GM19238 (cell line): ENCODE data around the gene TTLL7.

Experiments
- DNase-seq: peaks from one replicate; pipeline ENCODE4 v3.0.0; 2011; ENCODE audit warnings: low spot score; ENCODE audit not compliant: insufficient read length

TTLL7 gene, protein sequence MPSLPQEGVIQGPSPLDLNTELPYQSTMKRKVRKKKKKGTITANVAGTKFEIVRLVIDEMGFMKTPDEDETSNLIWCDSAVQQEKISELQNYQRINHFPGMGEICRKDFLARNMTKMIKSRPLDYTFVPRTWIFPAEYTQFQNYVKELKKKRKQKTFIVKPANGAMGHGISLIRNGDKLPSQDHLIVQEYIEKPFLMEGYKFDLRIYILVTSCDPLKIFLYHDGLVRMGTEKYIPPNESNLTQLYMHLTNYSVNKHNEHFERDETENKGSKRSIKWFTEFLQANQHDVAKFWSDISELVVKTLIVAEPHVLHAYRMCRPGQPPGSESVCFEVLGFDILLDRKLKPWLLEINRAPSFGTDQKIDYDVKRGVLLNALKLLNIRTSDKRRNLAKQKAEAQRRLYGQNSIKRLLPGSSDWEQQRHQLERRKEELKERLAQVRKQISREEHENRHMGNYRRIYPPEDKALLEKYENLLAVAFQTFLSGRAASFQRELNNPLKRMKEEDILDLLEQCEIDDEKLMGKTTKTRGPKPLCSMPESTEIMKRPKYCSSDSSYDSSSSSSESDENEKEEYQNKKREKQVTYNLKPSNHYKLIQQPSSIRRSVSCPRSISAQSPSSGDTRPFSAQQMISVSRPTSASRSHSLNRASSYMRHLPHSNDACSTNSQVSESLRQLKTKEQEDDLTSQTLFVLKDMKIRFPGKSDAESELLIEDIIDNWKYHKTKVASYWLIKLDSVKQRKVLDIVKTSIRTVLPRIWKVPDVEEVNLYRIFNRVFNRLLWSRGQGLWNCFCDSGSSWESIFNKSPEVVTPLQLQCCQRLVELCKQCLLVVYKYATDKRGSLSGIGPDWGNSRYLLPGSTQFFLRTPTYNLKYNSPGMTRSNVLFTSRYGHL

DNA sequence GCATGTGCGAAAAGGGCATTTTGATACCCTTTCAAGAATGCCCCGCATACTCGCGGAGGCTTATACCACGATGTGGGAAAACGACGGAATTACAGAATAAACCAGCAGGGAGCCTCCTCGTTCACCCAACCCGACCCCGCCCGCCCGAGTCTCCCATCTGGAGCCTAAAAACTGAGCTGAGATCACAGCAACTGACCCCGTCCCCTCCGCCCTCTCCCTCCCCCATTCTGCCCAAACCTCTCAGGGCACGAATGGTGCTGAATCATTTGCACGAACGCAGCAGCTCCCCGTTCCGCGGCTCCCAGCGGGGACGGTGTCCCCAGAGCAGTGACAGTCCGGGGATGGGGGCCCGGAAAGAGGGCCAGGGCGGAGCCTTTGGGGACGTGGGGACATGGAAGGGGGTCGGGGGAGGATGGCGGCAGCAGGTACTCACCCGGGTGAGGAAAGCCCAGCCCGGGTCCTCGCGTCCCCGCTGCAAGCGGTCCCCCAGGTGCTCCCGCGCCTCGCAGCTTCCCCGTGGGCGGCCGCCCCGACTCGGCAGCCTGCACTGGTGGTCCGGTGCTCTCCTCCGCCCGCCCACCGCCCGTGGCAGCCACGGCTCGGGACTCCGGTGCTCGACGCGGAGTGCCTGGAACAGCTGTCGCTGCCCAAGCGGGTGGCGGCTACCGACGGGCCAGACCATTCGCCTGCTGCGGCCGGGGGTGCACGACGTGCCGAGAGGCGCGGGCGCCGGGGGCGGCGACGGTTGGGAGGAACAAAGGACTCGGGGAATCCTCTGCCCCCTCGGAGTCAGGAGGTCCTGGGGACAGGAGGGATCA, at the start of gene TTLL7:
Gene TTLL7, minus strand, starts transcription at position 635 of the 818 bp plus-strand sequence. CDS start 46,921 bp downstream, outside the sequence.
- DNase-seq, result peak; percentile 23

DNA sequence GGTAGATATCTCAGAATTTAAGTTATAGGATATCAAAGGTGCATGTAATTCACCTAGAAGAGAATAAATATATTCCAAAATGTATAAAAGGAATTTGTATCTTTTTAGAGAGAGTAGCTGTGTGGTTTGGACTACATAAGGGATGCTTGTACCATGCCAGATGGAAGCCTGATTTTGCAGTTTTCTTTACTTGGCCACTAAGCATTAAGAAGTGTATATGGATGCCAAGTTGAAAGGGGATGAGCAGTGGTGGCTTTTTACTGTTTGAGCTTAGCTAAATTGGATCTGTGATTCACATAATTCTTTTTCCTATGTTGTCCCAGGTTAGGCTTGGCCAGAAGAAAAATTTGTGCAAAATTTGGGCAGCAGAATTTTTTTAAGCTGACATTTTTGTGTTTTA, 43.5 kb upstream of the TTLL7 start:
- DNase-seq, result no peak

DNA sequence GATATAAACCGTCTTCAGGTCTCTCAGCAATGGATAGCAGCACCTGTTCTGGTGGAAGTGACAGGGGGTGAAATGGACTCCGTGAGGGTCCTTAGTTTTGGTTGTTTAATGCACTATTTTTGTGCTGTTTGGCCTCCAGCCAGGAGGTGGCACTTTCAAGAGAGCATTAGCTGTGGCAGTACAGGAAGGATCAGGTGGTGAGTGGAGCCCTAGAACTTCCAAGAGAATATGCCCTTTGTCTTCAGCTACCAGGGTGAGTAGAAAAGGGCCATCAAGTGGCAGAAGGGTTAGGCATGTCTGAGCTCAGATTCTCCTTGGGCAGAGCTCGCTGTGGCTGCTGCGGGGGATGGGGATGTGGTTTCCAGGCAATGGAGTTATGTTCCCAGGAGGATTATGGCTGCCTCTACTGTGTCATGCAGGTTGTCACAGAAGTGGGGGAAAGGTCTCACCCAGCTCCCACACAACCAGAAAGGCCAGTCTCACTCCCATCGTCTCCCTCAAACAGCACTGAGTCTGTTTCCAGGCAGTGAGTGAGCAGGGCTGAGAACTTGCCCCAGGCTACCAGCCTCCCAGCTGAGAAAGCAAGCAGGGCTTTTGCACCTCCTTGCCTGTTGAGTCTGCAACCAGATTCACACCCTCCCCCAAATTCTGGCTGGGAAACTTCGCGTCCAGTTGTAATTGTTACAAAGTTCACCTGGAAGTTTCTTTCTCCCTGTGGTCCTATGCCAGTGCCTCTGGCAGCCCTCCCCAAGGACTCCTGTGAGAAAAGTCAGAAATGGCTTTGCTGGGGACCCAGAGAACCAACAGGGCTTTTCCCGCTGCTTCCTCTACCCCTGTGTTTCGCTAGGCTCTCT, 39.1 kb upstream of the TTLL7 start:
- no peak for DNase-seq

DNA sequence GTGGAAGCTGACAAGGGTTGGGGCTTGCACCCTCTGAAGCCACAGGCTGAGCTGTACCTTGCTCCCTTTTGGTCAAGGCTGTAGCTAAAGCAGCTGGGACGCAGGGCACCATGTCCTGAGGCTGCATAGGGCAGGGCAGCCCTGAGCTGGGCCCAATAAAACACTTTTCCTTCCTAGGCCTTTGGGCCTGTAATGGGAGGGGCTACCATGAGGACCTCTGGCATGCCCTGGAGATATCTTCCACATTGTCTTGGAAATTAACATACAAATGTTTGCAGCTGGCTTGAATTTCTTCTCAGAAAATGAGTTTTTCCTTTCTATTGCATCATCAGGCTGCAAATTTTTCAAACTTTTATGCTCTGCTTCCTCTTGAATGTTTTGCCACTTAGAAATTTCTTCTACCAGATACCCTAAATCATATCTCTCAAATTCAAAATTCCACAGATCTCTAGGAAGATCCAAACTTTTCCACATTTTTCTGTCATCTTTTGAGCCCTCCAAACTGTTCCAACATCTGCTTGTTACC, 32.9 kb upstream of the TTLL7 start:
- DNase-seq, result no peak

DNA sequence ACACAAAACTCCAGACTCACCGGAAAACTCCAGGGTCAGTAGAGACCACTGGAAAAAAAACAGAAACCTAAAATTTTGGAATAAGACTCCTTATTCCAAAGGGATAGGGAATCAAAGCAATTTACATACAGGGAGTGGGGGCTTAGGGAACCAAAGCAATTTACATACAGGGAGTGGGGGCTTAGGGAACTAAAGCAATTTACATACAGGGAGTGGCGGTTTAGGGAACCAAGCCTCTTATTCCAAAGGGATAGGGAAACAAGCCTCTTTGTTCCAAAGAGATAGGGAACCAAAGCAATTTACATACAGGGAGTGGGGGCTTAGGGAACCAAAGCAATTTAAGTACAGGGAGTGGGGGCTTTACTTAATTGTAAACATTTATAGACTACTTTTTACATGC, 28.4 kb upstream of the TTLL7 start:
- no peak for DNase-seq

DNA sequence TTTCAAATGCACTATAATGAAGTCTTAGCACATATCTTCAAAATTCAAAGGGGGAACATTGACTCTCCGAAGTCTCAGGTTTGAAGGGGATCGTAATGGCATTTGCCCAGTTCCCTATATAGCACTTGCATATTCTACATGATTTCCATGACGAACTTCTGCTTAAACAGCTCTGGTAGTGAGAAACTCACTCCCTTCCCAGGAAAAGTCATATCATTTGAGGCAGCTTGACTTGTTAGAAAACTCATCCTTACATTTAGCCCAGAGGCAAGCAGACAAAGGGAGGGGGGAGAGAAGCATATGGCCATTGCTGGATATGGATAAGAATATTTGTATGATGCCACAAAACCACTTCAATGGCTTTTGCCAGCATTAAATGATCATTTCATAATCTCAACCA, 27.0 kb upstream of the TTLL7 start:
- no peak for DNase-seq

DNA sequence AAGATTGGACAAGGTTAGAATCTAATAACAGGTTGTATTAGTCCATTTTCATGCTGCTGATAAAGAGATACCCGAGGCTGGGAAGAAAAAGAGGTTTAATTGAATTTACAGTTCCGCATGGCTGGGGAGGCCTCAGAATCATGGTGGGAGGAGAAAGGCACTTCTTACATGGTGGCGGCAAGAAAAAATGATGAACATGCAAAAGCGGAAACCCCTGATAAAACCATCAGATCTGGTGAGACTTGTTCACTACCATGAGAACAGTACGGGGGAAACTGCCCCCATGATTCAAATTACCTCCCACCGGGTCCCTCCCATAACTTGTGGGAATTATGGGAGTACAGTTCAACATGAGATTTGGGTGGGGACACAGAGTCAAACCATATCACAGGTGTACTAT, 22.9 kb upstream of the TTLL7 start:
- no peak for DNase-seq

DNA sequence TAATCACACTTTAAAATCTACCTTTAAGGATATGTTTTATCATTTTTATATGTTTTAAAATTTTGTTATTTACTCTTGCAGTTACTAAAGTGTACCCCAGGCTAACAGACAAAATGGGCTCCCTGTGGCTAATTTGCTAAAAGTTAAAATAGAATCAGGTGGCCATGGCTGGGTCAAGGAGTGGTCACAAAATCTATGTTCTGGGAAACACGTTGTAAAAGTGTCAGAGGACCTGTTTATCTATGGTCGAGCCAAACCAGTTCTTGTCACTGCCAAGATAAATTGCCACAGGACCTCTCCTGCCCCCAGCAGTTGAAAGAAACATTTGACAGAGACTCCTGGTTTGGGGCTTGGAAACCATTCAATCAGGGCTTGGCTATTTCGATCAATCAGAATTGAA, 21.2 kb upstream of the TTLL7 start:
- no peak for DNase-seq

DNA sequence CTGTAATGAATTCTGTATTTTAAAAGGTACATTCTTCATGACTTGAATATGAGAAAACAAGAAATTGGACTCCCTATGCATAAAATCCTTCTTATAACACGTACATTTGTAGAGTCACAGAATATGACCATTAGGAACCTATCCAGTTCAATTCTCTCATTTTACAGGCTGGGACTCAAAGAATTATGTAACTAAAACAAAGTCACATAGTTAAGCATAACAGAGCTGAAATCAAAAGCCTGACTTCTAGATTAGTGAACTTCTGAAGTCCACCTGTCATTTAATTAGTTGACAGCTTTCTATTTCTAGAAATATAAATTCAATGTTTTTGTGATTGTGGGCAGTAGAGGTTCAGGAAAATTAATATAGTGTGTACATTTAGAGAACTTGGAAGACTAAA, 20.3 kb upstream of the TTLL7 start:
- DNase-seq, result no peak

DNA sequence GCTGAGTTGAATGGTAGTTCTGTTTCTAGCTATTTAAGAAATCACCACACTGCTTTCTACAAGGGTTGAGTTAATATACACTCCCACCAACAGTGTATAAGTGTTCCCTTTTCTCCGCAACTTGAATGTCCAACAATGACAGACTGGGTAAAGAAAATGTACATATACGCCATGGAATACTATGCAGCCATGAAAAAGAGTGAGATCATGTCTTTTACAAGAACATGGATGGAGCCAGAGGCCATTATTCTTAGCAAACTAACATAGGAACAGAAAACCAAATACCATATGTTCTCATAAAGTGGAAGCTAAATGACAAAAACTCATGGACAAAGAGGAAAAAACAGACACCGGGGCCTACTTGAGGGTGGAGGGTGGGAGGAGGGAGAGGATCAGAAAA, 14.8 kb upstream of the TTLL7 start:
- DNase-seq, result no peak

DNA sequence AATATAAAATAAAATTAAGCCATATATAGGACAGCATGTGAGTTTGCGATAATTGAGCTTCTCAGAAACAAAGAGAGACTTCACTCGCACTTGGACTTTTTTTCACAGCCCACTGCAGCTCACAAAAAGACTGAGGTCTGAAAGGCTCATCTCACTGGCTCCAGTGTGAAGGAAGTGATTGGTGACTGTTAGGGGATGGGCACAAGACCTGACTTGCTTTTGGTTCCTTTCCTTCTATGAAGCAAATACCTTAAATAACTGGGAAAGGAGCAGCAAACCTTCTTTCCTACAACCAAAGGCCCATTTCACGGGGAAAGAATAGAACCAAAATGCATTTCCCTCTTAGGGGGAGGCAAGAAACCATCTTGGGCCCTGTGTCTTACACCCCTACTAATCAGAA, 13.1 kb upstream of the TTLL7 start:
- DNase-seq, result no peak

DNA sequence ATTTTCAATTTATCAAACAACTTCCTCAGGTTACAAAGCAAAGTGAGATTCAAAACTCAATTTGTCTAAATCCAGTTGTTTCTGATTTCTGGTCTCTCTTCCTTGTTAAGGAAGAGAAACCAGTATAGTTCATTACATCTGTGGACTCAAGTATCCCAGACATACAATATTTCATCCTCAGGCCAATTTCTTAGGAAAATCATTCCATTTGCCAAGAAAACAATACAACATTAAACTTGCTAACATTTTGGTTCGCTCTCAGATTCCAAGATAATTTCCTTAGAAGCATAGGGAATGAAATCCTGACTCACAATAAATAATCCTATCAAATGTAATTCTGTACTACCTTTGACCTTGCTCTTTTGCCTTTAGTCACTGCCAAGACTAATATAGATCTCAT, 11.2 kb upstream of the TTLL7 start:
- DNase-seq, result no peak

DNA sequence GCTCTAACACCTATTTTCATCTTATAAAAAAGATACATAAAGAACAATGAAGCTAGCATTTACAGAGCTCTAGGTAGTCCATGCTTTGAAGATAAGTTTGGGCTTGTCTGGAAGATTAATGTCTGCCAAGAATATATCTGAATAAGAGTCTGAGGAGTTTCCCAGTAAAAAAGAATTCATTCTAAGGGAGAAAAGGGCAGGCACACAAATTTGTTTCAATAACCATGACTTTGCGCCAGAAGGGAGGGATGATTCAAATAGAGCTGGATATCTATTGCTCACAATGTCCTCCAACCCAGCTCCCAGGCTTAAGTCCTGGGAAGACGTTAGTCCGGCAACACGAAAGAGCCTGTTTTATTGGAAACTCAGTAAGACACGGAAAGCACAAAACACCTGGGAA, 9.7 kb upstream of the TTLL7 start:
- DNase-seq, result no peak

DNA sequence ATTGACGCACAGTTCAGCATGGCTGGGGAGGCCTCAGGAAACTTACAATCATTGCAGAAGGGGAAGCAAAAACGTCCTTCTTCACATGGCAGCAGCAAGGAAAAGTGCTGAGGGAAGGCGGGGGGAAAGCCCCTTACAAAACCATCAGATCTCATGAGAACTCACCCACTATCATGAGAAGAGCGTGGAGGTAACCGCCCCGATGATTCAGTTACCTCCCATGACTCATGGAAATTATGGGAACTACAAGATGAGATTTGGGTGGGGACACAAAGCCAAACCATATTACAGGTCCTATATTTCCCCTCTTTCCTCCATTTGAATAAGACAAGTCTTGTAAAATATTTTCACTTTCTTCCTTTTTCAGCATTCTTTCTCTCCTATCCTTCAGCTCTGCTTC, 7.7 kb upstream of the TTLL7 start:
- no peak for DNase-seq

DNA sequence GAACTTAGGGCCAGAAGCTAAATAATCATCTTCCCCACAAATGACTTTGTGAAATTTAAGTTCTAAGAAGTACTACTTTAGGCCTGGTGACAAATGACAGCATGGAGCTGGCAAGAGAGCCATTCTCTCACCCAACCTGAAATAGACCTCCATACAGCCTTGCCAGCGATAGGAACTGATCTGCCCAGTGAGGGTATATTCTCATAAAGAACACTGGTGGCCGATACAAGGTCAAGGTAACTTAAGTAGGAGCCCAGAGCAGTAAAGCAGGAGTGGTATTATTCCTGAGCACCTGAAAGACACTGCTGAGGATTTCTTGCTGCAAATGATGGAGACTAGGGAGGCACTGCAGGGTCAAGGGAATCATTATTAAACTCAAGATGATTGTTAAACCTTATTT, 2.6 kb upstream of the TTLL7 start:
- no peak for DNase-seq

DNA sequence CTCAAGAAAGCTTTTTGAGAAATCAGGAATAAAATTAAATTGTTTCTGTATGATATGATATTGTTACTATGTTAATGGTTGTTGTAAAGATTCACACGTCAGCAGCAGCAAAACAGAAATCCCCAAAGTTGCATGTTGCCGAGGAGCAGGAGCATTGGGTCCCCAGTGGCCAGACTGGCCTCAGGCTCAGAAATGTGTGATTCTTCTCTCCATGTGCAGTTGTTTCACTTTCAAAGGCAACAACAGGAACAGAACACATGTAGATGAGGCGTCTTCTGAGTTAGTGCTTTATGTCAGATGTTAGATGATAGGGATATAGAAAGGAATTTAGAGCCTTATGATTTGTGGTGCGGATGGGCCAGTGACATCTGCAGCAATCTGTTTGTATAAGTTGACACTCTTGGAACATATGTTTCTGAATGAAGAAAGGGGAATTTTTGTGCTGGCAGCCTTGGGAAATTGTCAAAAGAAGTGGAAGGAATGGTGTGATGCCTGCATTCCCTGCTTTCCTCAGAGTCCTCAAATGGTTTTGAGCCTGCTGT, 2.1 kb upstream of the TTLL7 start:
- DNase-seq, result no peak

DNA sequence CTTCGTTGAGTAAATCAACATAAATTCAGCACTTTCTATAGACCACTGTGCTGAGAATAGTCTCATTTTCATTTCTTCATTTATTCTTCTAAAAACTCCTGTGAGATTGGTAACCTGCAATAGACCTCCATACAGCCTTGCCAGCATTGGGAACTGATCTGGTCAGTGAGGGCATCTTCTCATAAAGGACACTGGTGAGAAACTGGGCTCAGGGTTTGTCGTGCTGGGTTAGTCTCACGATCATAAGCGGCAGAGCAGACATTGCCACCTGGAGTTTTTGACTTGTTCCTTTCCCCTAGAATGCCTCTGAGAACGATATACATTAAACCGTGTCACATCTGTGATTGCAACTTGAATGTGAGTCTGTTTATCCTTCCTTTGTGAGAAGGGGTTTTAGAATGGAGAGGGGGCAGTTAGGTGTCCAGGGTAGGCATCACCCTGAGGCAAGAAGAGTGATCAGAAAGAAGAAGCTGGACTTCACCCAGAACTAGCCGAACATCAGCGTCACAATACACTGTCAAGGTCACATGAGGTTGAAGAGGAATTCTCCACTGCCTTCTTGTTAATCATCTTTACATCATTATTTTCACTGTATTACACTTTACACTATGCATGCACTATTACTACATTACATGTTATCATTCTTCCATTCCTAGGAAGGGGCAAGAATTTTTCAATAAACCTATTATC, 1.4 kb upstream of the TTLL7 start:
- DNase-seq, result no peak

DNA sequence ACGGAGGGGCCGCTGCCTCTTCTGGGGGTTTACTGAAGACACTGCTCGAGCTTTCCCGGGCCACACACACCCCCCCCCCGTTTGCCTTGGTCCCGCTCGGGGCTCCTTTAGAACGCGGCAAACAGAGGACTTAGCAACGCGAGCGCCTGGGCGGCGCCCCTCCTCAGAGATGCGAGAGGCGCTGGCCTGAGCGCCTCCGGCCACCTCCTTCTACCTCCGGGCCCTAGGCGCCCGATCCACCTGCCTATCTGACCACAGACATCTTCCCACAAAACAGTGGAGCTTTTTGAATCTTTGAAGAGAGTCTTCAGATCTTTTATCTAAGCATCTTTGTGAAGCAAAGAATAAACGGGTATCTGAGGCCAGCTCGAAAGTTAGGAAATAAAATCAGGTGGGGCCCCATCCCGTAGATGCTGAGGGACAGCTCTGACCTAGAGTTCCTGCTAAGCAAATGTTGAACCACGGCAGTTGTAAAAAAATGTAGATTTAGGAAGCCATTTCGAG, 436 bp upstream of the TTLL7 start:
- DNase-seq, result peak; percentile 25

DNA sequence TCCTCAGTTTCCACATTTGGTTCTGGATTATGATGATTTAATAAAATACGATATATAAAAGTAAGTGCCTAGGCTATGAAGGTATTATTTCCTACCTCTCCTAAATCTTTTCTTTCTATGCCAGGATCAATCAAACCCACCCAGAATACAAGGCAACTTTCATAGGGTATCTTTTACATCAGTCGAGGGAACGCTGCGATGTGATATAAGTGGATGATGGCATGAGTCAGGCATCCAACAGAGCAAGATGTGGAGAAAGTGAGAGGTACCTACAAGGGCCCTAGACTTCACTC, 781 bp downstream of the TTLL7 start:
- no peak for DNase-seq

DNA sequence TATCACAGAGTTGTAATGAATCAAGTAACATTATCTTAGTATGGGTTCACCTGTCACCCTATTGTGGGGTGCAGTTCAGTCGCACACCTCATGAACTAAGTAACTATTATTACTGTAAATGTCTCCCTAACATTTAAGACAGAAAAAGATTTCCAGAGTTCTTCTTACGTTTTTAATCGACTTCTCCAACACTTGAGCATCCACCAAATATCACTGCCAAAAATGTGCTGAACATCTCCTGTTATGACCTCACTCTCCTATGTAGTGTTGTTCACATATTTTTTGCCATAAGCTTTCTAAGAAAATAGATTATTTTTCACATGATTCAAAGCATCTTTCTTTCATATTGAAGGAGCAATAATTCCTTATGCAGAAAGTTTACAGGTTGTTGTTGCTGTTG, 1.3 kb downstream of the TTLL7 start:
- no peak for DNase-seq
